Motor neuron (in vitro differentiated cells): ENCODE measurements around the gene F8. TPM values are rescaled to one million over a fixed set of nuclear protein-coding genes. Genes with fewer than 3 reads are reported as not detected.
"Not testable (repeated sequence)": the region's sequence is repeated elsewhere in the genome, so short reads cannot be mapped to it uniquely, and the experiment has no call there.

Source experiments
- ATAC-seq, 8 experiments: fragments of 200-7000 bp; cut with Tn5 transposase; replicated peaks in 6 of 8; 2 replicates each; pipeline ENCODE4 v1.8.0; 2021; ENCODE audit warnings: mild to moderate bottlenecking in 8 of 8, moderate library complexity in 8 of 8
- H3K27ac ChIP-seq, 2 donors: fragments of 250-450 bp; sonication (Bioruptor Pico); 2 replicates each; pipeline ENCODE4 v1.9.0; 2021; ENCODE audit warnings: antibody characterized with exemption in 2 of 2, mild to moderate bottlenecking in 2 of 2, moderate library complexity in 1 of 2
- H3K4me1 ChIP-seq, 2 donors: fragments of 250-450 bp; sonication (Bioruptor Pico); replicated peaks in 1 of 2; 2 replicates each; pipeline ENCODE4 v1.6.1; 2021; ENCODE audit warnings: antibody characterized with exemption in 2 of 2, mild to moderate bottlenecking in 2 of 2, moderate library complexity in 1 of 2
- H3K4me3 ChIP-seq, 5 donors: fragments of 250-450 bp; sonication (Bioruptor Pico); 2 replicates each; pipeline ENCODE4 v1.9.0; 2021; ENCODE audit warnings: antibody characterized with exemption in 5 of 5, mild to moderate bottlenecking in 5 of 5, moderate library complexity in 4 of 5
- WGBS, 10 experiments: fragments of 450-650 bp; shearing (Covaris generic); methylation state at CpG; one replicate each; pipeline ENCODE4 v1.0.0; 2022; 5-methylcytosine and 5-hydroxymethylcytosine counted together
- in situ Hi-C, 9 experiments: fragments of 400-800 bp; cut with MboI; loops; one replicate each; pipeline ENCODE4 v1.15.0; 2021; ENCODE audit warnings: low sequenced_read_pairs in 9 of 9, low pct_unique_long_range_greater_than_20kb in 2 of 9; ENCODE audit not compliant: unreplicated experiment in 9 of 9
- total RNA-seq, 8 experiments: library from RNA; unstranded; fragments of 300-600 nt; gene quantifications; 2 replicates each; pipeline versions ENCODE4 v1.2.3 to v1.2.4, GENCODE V29; 2022

Gene F8
- total RNA-seq, 8 experiments from 2014 or later, result 1.2 to 5.3 (median 3.1) TPM

DNA sequence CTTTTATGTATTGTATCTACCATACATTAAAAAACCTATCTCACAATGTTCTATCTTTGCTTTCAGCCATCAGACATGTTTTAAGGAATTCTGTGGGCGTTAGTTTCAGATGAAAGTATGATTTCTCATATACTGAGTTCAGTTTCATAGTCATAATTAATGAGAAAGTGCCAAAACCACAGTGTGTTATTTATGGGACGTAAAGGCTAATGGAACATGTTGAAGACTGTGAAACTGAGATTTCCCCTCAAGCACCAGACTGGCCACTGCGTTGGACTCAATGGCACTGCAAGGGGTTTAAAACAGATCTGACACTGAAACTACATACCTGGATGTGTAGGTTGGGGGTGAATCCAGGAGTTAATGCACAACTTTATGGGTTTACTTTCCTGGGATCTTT, 32.0 kb downstream of the F8 start:
- 58% methylated on average over 3 of the region's 3 CpGs; no CpG with 5 or more reads in 9 of the 10 experiments for WGBS, 10 experiments
- no peak for ATAC-seq
- no peak overlapping the region for H3K27ac ChIP-seq
- in situ Hi-C loops, result no loop called here
- no peak overlapping the region for H3K4me3 ChIP-seq
- H3K4me1 ChIP-seq, result no peaks in the 10 kb centered on the region

GRCh38 chrX:154988719-154989118, 33.8 kb downstream of the F8 start:
- 0 to 100% (median 73%) methylated on average over 1 to 3 of the region's 3 CpGs; no CpG with 5 or more reads in 4 of the 10 experiments for WGBS, 10 experiments
- H3K4me3 ChIP-seq, result no peak overlapping the region
- H3K4me1 ChIP-seq, result no peaks in the 10 kb centered on the region
- in situ Hi-C loops, result no loop called here
- peak in 1 of 8 experiments; percentile 22 for ATAC-seq
- no peak overlapping the region for H3K27ac ChIP-seq

- no peak overlapping the region for H3K4me3 ChIP-seq
- no peaks in the 10 kb centered on the region for H3K4me1 ChIP-seq
- in situ Hi-C loops, result no loop called here
- WGBS, 10 experiments, result 35 to 90% (median 65%) methylated on average over 3 of the region's 3 CpGs; no CpG with 5 or more reads in 4 of the 10 experiments
- no peak overlapping the region for H3K27ac ChIP-seq
- ATAC-seq, result no peak
These were observed 34.6 kb downstream of the F8 start for GRCh38 chrX:154987940-154988339.

DNA sequence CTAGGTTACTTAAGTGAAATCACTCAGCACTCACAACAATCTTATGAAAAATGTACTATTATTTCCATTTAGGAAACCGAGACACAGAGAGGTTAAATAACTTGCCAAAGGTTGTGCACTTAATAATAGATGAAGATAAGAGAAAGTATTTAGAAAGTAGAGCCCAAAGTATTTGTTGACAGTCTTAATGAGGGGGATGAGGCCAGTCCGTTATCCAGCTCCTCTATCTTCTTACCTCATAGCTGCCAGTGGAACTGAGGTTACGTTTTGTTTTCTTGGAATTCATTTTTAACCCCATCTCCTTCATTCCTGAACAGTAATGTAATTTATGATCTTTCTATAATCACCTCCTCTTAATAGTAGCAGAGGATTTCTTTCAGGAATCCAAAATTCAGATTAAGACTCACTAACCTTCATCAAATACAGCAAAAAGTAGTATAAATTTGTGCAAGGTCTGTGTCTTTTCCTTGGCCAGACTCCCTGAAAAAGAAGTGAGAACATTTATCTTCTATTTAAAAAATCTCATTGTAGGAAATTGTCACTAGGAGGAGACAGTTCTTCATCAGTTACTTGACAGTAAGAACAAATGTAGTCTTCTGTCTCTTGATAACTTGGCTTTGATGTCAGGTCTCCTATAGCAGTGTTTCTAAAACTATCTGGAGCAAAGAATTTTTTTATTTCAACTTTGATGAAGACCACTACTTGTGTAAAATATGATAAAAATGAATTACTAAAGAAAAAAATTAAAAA, 35.5 kb downstream of the F8 start:
- in situ Hi-C loops, result no loop called here
- ATAC-seq, result no peak
- Histone ChIP-seq H3K27ac (no peak overlapping the region), H3K4me1 (no peaks in the 10 kb centered on the region), H3K4me3 (no peak overlapping the region)
- 0 to 100% (median 57%) methylated on average over 1 to 3 of the region's 3 CpGs; no CpG with 5 or more reads in 4 of the 10 experiments for WGBS, 10 experiments

- WGBS, 10 experiments, result 0 to 64% (median 20%) methylated on average over 1 to 5 of the region's 6 CpGs; no CpG with 5 or more reads in 7 of the 10 experiments
- in situ Hi-C loops, result no loop called here
- no peak for ATAC-seq
- Histone ChIP-seq H3K4me3 (no peak overlapping the region), H3K4me1 (no peaks in the 10 kb centered on the region), H3K27ac (no peak overlapping the region)
These were observed 41.5 kb downstream of the F8 start for GRCh38 chrX:154981116-154981411.

DNA sequence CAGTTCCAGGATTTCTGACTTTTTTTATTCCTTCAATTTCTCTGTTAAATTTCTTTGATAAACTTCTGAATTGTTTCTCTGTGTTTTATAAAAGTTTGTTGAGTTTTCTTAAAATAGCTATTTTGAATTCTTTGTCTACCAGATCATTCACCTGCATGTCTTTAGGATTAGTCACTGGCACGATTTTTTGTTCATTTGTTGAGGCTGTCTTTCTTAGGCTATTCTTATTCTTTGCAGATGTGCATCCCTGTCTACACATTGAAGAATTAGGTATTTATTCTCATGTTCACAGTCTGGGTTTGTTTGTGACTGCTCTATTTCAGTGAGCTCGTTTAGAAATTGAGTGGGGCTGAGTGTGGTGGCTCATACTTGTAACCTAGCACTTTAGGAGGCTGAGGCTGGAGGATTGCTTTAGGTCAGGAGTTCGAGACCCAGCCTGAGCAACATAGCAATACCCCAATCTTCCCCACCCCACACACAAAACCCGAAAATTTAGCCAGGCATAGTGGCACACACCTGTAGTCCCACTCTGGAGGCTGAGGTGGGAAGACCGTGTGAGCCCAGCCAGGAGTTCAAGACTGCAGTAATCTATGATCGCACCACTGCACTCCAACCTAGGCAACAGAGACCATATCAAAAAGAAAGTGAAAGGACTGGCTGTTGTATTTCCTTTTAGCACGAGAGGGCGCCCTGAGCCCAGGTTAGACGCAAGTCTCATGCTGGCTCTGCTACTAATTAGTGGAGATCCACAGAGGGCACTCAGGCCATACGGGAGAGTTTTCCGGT, 42.0 kb downstream of the F8 start:
- in situ Hi-C loops, result no loop called here
- WGBS, 10 experiments, result 0 to 20% (median 0%) methylated on average over 1 to 4 of the region's 11 CpGs; no CpG with 5 or more reads in 4 of the 10 experiments
- Histone ChIP-seq H3K4me3 (no peak overlapping the region), H3K4me1 (no peaks in the 10 kb centered on the region), H3K27ac (no peak overlapping the region)
- ATAC-seq, result peak; percentile 68 to 94 (median 86)

GRCh38 chrX:154979629-154980028, 42.9 kb downstream of the F8 start:
- Histone ChIP-seq H3K4me3 (no peak overlapping the region), H3K27ac (no peak overlapping the region), H3K4me1 (no peaks in the 10 kb centered on the region)
- peak in 3 of 8 experiments; percentile 50 to 82 (median 60) for ATAC-seq
- in situ Hi-C loops, result no loop called here
- 35 to 80% (median 60%) methylated on average over 1 to 4 of the region's 4 CpGs; no CpG with 5 or more reads in 7 of the 10 experiments for WGBS, 10 experiments

DNA sequence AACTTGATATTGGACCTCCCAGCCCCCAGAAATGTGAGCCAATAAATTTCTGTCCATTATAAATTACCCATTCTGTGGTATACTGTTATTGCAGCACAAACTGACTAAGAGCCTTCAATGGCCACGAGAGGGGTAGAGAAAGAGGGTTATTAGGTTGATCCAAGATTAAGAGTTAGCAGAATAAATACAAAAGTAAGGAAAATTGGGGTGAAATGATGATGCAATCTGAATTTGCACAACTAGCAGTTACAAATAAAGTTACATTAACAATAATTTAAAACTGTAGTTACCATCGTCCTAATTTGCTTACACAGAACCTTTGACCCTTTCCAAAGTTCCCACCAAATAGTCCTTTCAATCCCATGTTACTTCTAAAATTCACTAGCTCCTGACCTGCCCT, 54.2 kb downstream of the F8 start:
- Histone ChIP-seq H3K4me3 (no peak overlapping the region), H3K27ac (no peak overlapping the region), H3K4me1 (no peaks in the 10 kb centered on the region)
- no peak for ATAC-seq
- in situ Hi-C loops, result no loop called here
- WGBS, 10 experiments, result 44 to 86% (median 67%) methylated on average over 1 to 2 of the region's 2 CpGs; no CpG with 5 or more reads in 6 of the 10 experiments

DNA sequence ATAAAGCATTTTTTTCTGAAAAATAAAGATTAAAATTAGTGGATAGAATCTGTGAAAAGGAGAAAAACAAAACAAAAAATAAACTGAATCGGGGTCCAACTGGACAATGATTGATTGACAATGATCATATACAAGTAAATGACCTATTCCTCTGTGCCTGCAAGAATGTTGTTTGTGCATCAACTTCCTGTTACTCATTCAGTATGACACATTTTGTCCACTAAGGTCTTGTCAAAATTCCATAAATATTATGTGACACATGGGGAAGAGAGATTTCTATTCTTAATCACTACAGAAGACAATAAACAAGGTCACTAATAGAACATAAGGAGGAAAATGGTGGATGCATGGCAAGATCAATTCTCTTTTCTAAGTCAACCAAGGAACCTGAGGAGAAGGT, 54.9 kb downstream of the F8 start:
- no peaks in the 10 kb centered on the region for H3K4me1 ChIP-seq
- no peak overlapping the region for H3K4me3 ChIP-seq
- 0 to 100% (median 73%) methylated on average over 1 of the region's 1 CpG; no CpG with 5 or more reads in 4 of the 10 experiments for WGBS, 10 experiments
- H3K27ac ChIP-seq, result no peak overlapping the region
- ATAC-seq, result no peak
- in situ Hi-C loops, result no loop called here

GRCh38 chrX:154961947-154962346, 60.6 kb downstream of the F8 start:
- peak in 3 of 8 experiments; percentile 37 to 84 (median 60) for ATAC-seq
- Histone ChIP-seq H3K27ac (no peak overlapping the region), H3K4me1 (no peaks in the 10 kb centered on the region), H3K4me3 (no peak overlapping the region)
- in situ Hi-C loops, result no loop called here

GRCh38 chrX:154955799-154956198, 66.7 kb downstream of the F8 start:
- H3K4me1 ChIP-seq, H3K27ac ChIP-seq, H3K4me3 ChIP-seq, ATAC-seq, in situ Hi-C loops: not testable (repeated sequence)
- WGBS, 10 experiments, result 14 to 92% (median 80%) methylated on average over 1 to 2 of the region's 3 CpGs; no CpG with 5 or more reads in 5 of the 10 experiments

GRCh38 chrX:154939265-154939664, 83.3 kb downstream of the F8 start:
- no CpG with 5 or more reads among the region's 10 CpGs for WGBS, 10 experiments
- H3K27ac ChIP-seq, H3K4me3 ChIP-seq, in situ Hi-C loops, H3K4me1 ChIP-seq, ATAC-seq: not testable (repeated sequence)

DNA sequence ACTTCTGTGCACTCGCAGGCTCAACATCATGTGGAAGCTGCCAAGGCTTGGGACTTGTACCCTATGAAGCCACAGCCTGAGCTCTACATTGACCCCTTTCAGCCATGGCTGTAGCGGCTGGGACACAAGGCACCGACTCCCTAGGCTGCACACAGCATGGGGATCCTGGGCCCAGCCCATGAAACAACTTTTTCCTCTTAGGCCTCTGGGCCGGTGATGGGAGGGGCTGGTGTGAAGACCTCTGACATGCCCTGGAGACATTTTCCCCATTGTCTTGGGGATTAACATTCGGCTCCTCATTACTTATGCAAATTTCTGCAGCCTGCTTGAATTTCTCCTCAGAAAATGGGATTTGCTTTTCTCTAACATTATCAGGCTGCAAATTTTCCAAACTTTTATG, 97.8 kb downstream of the F8 start:
- H3K4me1 ChIP-seq, H3K27ac ChIP-seq, ATAC-seq, H3K4me3 ChIP-seq, in situ Hi-C loops: not testable (repeated sequence)
- 57% methylated on average over 4 of the region's 5 CpGs; no CpG with 5 or more reads in 9 of the 10 experiments for WGBS, 10 experiments
